IMR-90 (cell line): ENCODE measurements around the gene TCIRG1. TPM values are rescaled to one million over a fixed set of nuclear protein-coding genes. Genes with fewer than 3 reads are reported as not detected.
A peak's percentile ranks its signal among the peaks of the same experiment; 100 is the strongest.

Experiments used
- ATAC-seq: fragments of 200-7000 bp; cut with Tn5 transposase; 2 replicates; pipeline ENCODE4 v1.9.1; 2020; ENCODE audit warnings: low read depth, mild to moderate bottlenecking, moderate library complexity
- BruUV-seq: library from RNA; stranded (reverse); fragments of 400-500 nt; replicated peaks from 2 replicates; lab custom pipeline; 2021; lab: Mats Ljungman, UMichigan
- CTCF ChIA-PET: fragments of 300-600 bp; formaldehyde crosslinking; extraction: SDS; loops from one replicate; lab custom pipeline; 2021; ENCODE audit warnings: antibody characterized with exemption; lab: Yijun Ruan, JAX
- POLR2A ChIA-PET: fragments of 300-600 bp; sonication (Branson Sonifier 250); formaldehyde crosslinking; loops from one replicate; lab custom pipeline; 2022; ENCODE audit warnings: antibody characterized with exemption; ENCODE audit not compliant: unreplicated experiment; lab: Charles Lee
- DNase-seq: peaks from one replicate; pipeline ENCODE4 v3.0.0; 2013
- H2AFZ ChIP-seq: replicated peaks from 2 replicates; pipeline ENCODE3; 2013; ENCODE audit warnings: low read length, mild to moderate bottlenecking; ENCODE audit not compliant: poor library complexity
- H2AK5ac ChIP-seq: 2 replicates; pipeline ENCODE4 v1.6.1; 2013; ENCODE audit warnings: low read depth, low read length, inconsistent platforms
- H2AK9ac ChIP-seq: replicated peaks from 2 replicates; pipeline ENCODE3; 2013; ENCODE audit warnings: mild to moderate bottlenecking, low read depth, low read length, moderate library complexity; ENCODE audit not compliant: poor library complexity
- H2BK120ac ChIP-seq: 2 replicates; pipeline ENCODE4 v1.6.1; 2013; ENCODE audit warnings: low read depth, low read length, inconsistent platforms
- H2BK15ac ChIP-seq: 3 replicates; pipeline ENCODE4 v1.6.1; 2013; ENCODE audit warnings: low read depth, low read length, inconsistent platforms
- H2BK20ac ChIP-seq: 2 replicates; pipeline ENCODE4 v1.6.1; 2013; ENCODE audit warnings: low read depth, mild to moderate bottlenecking, inconsistent platforms, low read length, moderate library complexity
- H2BK5ac ChIP-seq: 2 replicates; pipeline ENCODE4 v1.6.1; 2013; ENCODE audit warnings: mild to moderate bottlenecking, low read depth, low read length, inconsistent platforms; ENCODE audit not compliant: poor library complexity, severe bottlenecking
- H3K14ac ChIP-seq: replicated peaks from 2 replicates; pipeline ENCODE4 v1.6.1; 2013; ENCODE audit warnings: low read depth, low read length, inconsistent platforms
- H3K18ac ChIP-seq: 2 replicates; pipeline ENCODE4 v1.6.1; 2013; ENCODE audit warnings: low read depth, low read length, control low read depth
- H3K23ac ChIP-seq: 2 replicates; pipeline ENCODE4 v1.6.1; 2013; ENCODE audit warnings: low read depth, low read length, inconsistent platforms
- H3K27ac ChIP-seq: 2 replicates; pipeline ENCODE4 v1.5.1; 2013; ENCODE audit warnings: mild to moderate bottlenecking, control low read depth, low read length; ENCODE audit not compliant: insufficient read depth
- H3K27me3 ChIP-seq: 2 replicates; pipeline ENCODE4 v1.6.1; 2013; ENCODE audit warnings: low read length; ENCODE audit not compliant: control insufficient read depth, insufficient read depth
- H3K36me3 ChIP-seq: 2 replicates; pipeline ENCODE4 v1.6.1; 2013; ENCODE audit warnings: low read length, mixed read lengths; ENCODE audit not compliant: control insufficient read depth, insufficient read depth
- H3K4ac ChIP-seq: 2 replicates; pipeline ENCODE4 v1.6.1; 2013; ENCODE audit warnings: low read depth, low read length, inconsistent platforms
- H3K4me1 ChIP-seq: 2 replicates; pipeline ENCODE4 v1.6.1; 2013; ENCODE audit warnings: low read length, mixed read lengths; ENCODE audit not compliant: control insufficient read depth, insufficient read depth
- H3K4me2 ChIP-seq: 2 replicates; pipeline ENCODE4 v1.6.1; 2013; ENCODE audit warnings: low read depth, mild to moderate bottlenecking, control low read depth, low read length, moderate library complexity
- H3K4me3 ChIP-seq: 2 replicates; pipeline ENCODE4 v1.5.1; 2013; ENCODE audit warnings: low read depth, mild to moderate bottlenecking, control low read depth, low read length, moderate library complexity; ENCODE audit not compliant: insufficient read depth
- H3K56ac ChIP-seq: 2 replicates; pipeline ENCODE4 v1.6.1; 2013; ENCODE audit warnings: low read length, inconsistent platforms; ENCODE audit not compliant: insufficient read depth; ENCODE audit errors: extremely low read depth
- H3K79me1 ChIP-seq, 2 experiments: 2 replicates each; pipeline ENCODE4 v1.6.1; 2013; ENCODE audit warnings: low read length in 2 of 2, inconsistent platforms in 1 of 2, low read depth in 1 of 2
- H3K9ac ChIP-seq: 2 replicates; pipeline ENCODE4 v1.6.1; 2013; ENCODE audit warnings: low read depth, low read length, control low read depth
- H3K9me1 ChIP-seq: 2 replicates; pipeline ENCODE4 v1.6.1; 2013; ENCODE audit warnings: low read length, inconsistent platforms; ENCODE audit not compliant: insufficient read depth
- H3K9me3 ChIP-seq: 2 replicates; pipeline ENCODE4 v1.6.1; 2013; ENCODE audit warnings: low read length; ENCODE audit not compliant: control insufficient read depth, insufficient read depth
- H4K20me1 ChIP-seq: 2 replicates; pipeline ENCODE4 v1.6.1; 2013; ENCODE audit warnings: low read length, inconsistent platforms; ENCODE audit not compliant: insufficient read depth
- H4K5ac ChIP-seq: 2 replicates; pipeline ENCODE4 v1.6.1; 2013; ENCODE audit warnings: mild to moderate bottlenecking, low read depth, low read length, control low read depth
- H4K8ac ChIP-seq, 2 experiments: 2 replicates each; pipeline ENCODE4 v1.6.1; 2013; ENCODE audit warnings: low read depth in 2 of 2, low read length in 2 of 2, control low read depth in 1 of 2, inconsistent platforms in 1 of 2
- H4K91ac ChIP-seq: 2 replicates; pipeline ENCODE4 v1.6.1; 2013; ENCODE audit warnings: low read depth, low read length, inconsistent platforms; ENCODE audit not compliant: insufficient read depth
- BHLHE40 ChIP-seq: fragments of 150-350 bp; IDR thresholded peaks from 2 replicates; pipeline ENCODE4 v1.6.1; 2016; ENCODE audit warnings: mild to moderate bottlenecking, low read depth, low read length
- MAFK ChIP-seq: IDR thresholded peaks from 2 replicates; pipeline ENCODE4 v1.6.1; 2012; ENCODE audit warnings: low read depth, low read length, improper control_type of control experiment
- MAZ ChIP-seq: IDR thresholded peaks from 2 replicates; pipeline ENCODE4 v1.6.1; 2012; ENCODE audit warnings: low read depth, mild to moderate bottlenecking, low read length, improper control_type of control experiment, moderate library complexity, borderline replicate concordance
- MXI1 ChIP-seq: IDR thresholded peaks from 2 replicates; pipeline ENCODE4 v1.6.1; 2012; ENCODE audit warnings: low read depth, mild to moderate bottlenecking, low read length, moderate library complexity, borderline replicate concordance
- RCOR1 ChIP-seq: IDR thresholded peaks from 2 replicates; pipeline ENCODE4 v1.6.1; 2012; ENCODE audit warnings: mild to moderate bottlenecking, low read length, improper control_type of control experiment; ENCODE audit not compliant: insufficient replicate concordance
- SMC3 ChIP-seq: fragments of 150-350 bp; IDR thresholded peaks from 2 replicates; pipeline ENCODE4 v1.6.1; 2016; ENCODE audit warnings: low read depth, mild to moderate bottlenecking, antibody characterized with exemption, low read length, moderate library complexity
- WGBS, 2 experiments: methylation state at CpG; one replicate each; pipeline versions ENCODE4 v1.1.5 to v1.1.7; 2013; ENCODE audit warnings: missing lambda C conversion rate in 2 of 2; ENCODE audit not compliant: insufficient read length in 1 of 2; ENCODE audit errors: extremely low coverage in 2 of 2; 5-methylcytosine and 5-hydroxymethylcytosine counted together
- dilution Hi-C: fragments of 300-500 bp; cut with HindIII; formaldehyde crosslinking; loops from one replicate; pipeline ENCODE4 v1.14.3; 2018; ENCODE audit warnings: low sequenced_read_pairs; ENCODE audit not compliant: unreplicated experiment
- in situ Hi-C: fragments of 300-500 bp; cut with MboI; formaldehyde crosslinking; loops from 3 replicates; pipeline ENCODE4 v1.14.3; 2019; ENCODE audit warnings: low sequenced_read_pairs, inconsistent platforms, mixed read lengths
- intact Hi-C: fragments of 100-400 bp; cut with micrococcal nuclease; formaldehyde crosslinking; loops from 2 replicates; pipeline ENCODE4 v1.10.0; 2022
- polyA plus RNA-seq, 3 experiments: library from polyadenylated mRNA; depleted of rRNA; stranded (reverse); fragments of >200 nt; gene quantifications; 2 replicates each; pipeline ENCODE4 v1.2.3, GENCODE V29; 2012; ENCODE audit warnings: low replicate concordance in 1 of 3
- total RNA-seq: library from RNA; depleted of rRNA; stranded (reverse); fragments of >200 nt; gene quantifications from 2 replicates; pipeline ENCODE4 v1.2.3, GENCODE V29; 2012
- TF ChIP-seq, protein P1 (sequence below): fragments of 150-350 bp; IDR thresholded peaks from 2 replicates; pipeline ENCODE4 v1.6.1; 2017; ENCODE audit warnings: mild to moderate bottlenecking, antibody characterized with exemption, low read length, low read depth

TCIRG1 gene
- total and polyA plus RNA-seq, 2 of the 4 experiments (the other 2 are of a cell fraction): 25.3 to 117 TPM

GRCh38 chr11:68003846-68004550 is 34.8 kb upstream of the TCIRG1 start, which contains the start of gene UNC93B1:
TSS of gene UNC93B1 (minus strand) at chr11:68004097. CDS start at chr11:68004043, 54 bp downstream.
- DNase-seq: peak; percentile 76
- CTCF ChIA-PET: no interaction called here
- TF ChIP-seq, protein P1, sequence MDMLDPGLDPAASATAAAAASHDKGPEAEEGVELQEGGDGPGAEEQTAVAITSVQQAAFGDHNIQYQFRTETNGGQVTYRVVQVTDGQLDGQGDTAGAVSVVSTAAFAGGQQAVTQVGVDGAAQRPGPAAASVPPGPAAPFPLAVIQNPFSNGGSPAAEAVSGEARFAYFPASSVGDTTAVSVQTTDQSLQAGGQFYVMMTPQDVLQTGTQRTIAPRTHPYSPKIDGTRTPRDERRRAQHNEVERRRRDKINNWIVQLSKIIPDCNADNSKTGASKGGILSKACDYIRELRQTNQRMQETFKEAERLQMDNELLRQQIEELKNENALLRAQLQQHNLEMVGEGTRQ: peak; percentile 68; the same call in 1 of the 2 replicates
- TF ChIP-seq RCOR1 (peak; percentile 14), BHLHE40 (peak; percentile 39; the same call in 1 of the 2 replicates), MAZ (peak; percentile 38; the same call in 1 of the 2 replicates), MXI1 (peak; percentile 76; the same call in 1 of the 2 replicates), MAFK (no peak), SMC3 (no peak)

More at GRCh38 chr11:68003846-68004550, 34.8 kb upstream of the TCIRG1 start, which contains the start of gene UNC93B1:
- intact Hi-C loops (no loop called here), in situ Hi-C loops (no loop called here), dilution Hi-C loops (no loop called here)
- BruUV-seq: no TSS peak
- Histone ChIP-seq H4K5ac (peak within 1 kb of the TSS; percentile 28), H2AK5ac (peak within 1 kb of the TSS; percentile 90), H2BK5ac (no peak within 1 kb of the TSS), H3K4me2 (peak within 1 kb of the TSS; percentile 95), H3K9me1 (peaks cover 5% of the 10 kb centered on the region; the same call in 1 of the 2 replicates), H3K9me3 (no peaks in the 10 kb centered on the region), H3K36me3 (no peaks in the 10 kb centered on the region), H3K23ac (peak within 1 kb of the TSS; percentile 7; the same call in 1 of the 2 replicates), H2BK120ac (no peak within 1 kb of the TSS), H2BK20ac (no peak within 1 kb of the TSS), H2BK15ac (peak within 1 kb of the TSS; percentile 1; the same call in 1 of the 3 replicates), H3K14ac (peak within 1 kb of the TSS; percentile 58; the same call in 1 of the 2 replicates), H3K79me1 (peaks cover 0 to 6% of the 10 kb centered on the region in 2 experiments; a peak in 2 of 4 replicates), H3K27ac (no peak within 1 kb of the TSS; the same call in 1 of the 2 replicates), H4K20me1 (no peaks in the 10 kb centered on the region), H3K4me3 (peak within 1 kb of the TSS; percentile 77), H2AFZ (peak within 1 kb of the TSS; percentile 83), H4K8ac (peak within 1 kb of the TSS; percentile 15 to 74; a peak in 3 of 4 replicates), H3K56ac (no peak within 1 kb of the TSS), H4K91ac (peak within 1 kb of the TSS; percentile 43; the same call in 1 of the 2 replicates), H3K4ac (peak within 1 kb of the TSS; percentile 91), H3K18ac (peak within 1 kb of the TSS; percentile 10), H2AK9ac (peak within 1 kb of the TSS; percentile 93), H3K9ac (peak within 1 kb of the TSS; percentile 60), H3K27me3 (no peaks in the 10 kb centered on the region), H3K4me1 (peaks cover 5% of the 10 kb centered on the region)
- ATAC-seq: peak; percentile 97
- POLR2A ChIA-PET: no interaction called here
- WGBS, 2 experiments: 20% methylated on average over 1 of the region's 64 CpGs; no CpG with 5 or more reads in 1 of the 2 experiments
